HepG2 (cell line): Measurements from ENCODE around the gene KRT34. TPM values are rescaled to one million over a fixed set of nuclear protein-coding genes. Genes with fewer than 3 reads are reported as not detected.

Experiments
- ATAC-seq: fragments of 200-7000 bp; cut with Tn5 transposase; 3 replicates; pipeline ENCODE4 v1.9.1; 2020; ENCODE audit warnings: mild to moderate bottlenecking, moderate library complexity
- BruUV-seq: library from RNA; stranded (reverse); fragments of 400-500 nt; replicated peaks from 2 replicates; lab custom pipeline; 2021; lab: Mats Ljungman, UMichigan
- CTCF ChIA-PET: fragments of 300-600 bp; formaldehyde crosslinking; extraction: SDS; loops from one replicate; lab custom pipeline; 2021; ENCODE audit warnings: low total read pairs, inconsistent platforms, low intra/inter-chr PET ratio; lab: Yijun Ruan, JAX
- POLR2A ChIA-PET: fragments of 350-600 bp; sonication (Branson Sonifier 250); formaldehyde crosslinking; loops from one replicate; lab custom pipeline; 2020; ENCODE audit warnings: antibody characterized with exemption, inconsistent platforms; lab: Yijun Ruan, JAX
- DNase-seq: peaks from one replicate; pipeline ENCODE4 v3.0.0-alpha.2; 2015; ENCODE audit warnings: low spot score
- FAIRE-seq: peaks from 3 replicates; lab custom pipeline; 2011; peaks lifted over from hg19 to GRCh38; lab: Jason Lieb, UNC
- H2AFZ ChIP-seq: one replicate; pipeline ENCODE4 v1.6.1; 2011; ENCODE audit warnings: low read length, inconsistent platforms
- H3K27ac ChIP-seq: fragments of 300-600 bp; 3 replicates; pipeline ENCODE4 v1.8.0; 2011; ENCODE audit warnings: mixed run types, mild to moderate bottlenecking, mixed read lengths, low read length, inconsistent platforms; ENCODE audit not compliant: insufficient read depth; ENCODE audit errors: extremely low read length
- H3K27me3 ChIP-seq, 2 experiments: fragments of 200-600 bp in 1 of 2; 2 replicates in 1 of 2; 3 replicates in 1 of 2; pipeline versions ENCODE4 v1.6.0 to v1.8.0; 2011; ENCODE audit warnings: low read length in 2 of 2, mild to moderate bottlenecking in 2 of 2, moderate library complexity in 2 of 2, inconsistent platforms in 1 of 2; ENCODE audit not compliant: insufficient read depth in 2 of 2, control insufficient read depth in 1 of 2
- H3K36me3 ChIP-seq, 2 experiments: fragments of 200-600 bp in 1 of 2; replicated peaks in 1 of 2; 2 replicates in 1 of 2; 3 replicates in 1 of 2; pipeline versions ENCODE4 v1.5.1 to v1.8.0; 2011; ENCODE audit warnings: low read length in 2 of 2, inconsistent platforms in 1 of 2; ENCODE audit not compliant: insufficient read depth in 2 of 2, control insufficient read depth in 1 of 2
- H3K4me1 ChIP-seq: 2 replicates; pipeline ENCODE4 v1.5.1; 2012; ENCODE audit warnings: low read length, inconsistent platforms; ENCODE audit not compliant: insufficient read depth
- H3K4me2 ChIP-seq: 2 replicates; pipeline ENCODE4 v1.6.0; 2011; ENCODE audit warnings: low read depth, low read length, inconsistent platforms
- H3K4me3 ChIP-seq, 3 experiments: fragments of 200-600 bp in 1 of 3; sonication (generic), shearing (Covaris generic) in 1 of 3; replicated peaks in 1 of 3; 2 replicates each; pipeline ENCODE4 v1.5.1; 2011 to 2016; ENCODE audit warnings: low read length in 3 of 3, inconsistent platforms in 2 of 3, low read depth in 2 of 3, mild to moderate bottlenecking in 2 of 3, control low read depth in 1 of 3, mixed read lengths in 1 of 3; ENCODE audit not compliant: insufficient read depth in 1 of 3
- H3K79me2 ChIP-seq: one replicate; pipeline ENCODE4 v1.6.1; 2011; ENCODE audit warnings: low read length, inconsistent platforms; ENCODE audit not compliant: insufficient read depth
- H3K9ac ChIP-seq: 2 replicates; pipeline ENCODE4 v1.6.0; 2011; ENCODE audit warnings: mild to moderate bottlenecking, low read depth, low read length, inconsistent platforms; ENCODE audit not compliant: insufficient read depth
- H3K9me3 ChIP-seq: 2 replicates; pipeline ENCODE4 v1.5.1; 2012; ENCODE audit warnings: mild to moderate bottlenecking, low read length
- H4K20me1 ChIP-seq: 2 replicates; pipeline ENCODE4 v1.6.0; 2011; ENCODE audit warnings: inconsistent platforms, mild to moderate bottlenecking, low read length, moderate library complexity; ENCODE audit not compliant: insufficient read depth
- ARNT ChIP-seq: fragments of 450-650 bp; IDR thresholded peaks from 2 replicates; pipeline ENCODE4 v1.6.1; 2017
- FOXA1 ChIP-seq, 2 experiments: fragments of 450-650 bp in 1 of 2; sonication (generic) in 1 of 2; formaldehyde crosslinking in 1 of 2; IDR thresholded peaks; 2 replicates each; pipeline versions ENCODE4 v1.4.0 to v1.6.1; 2016 to 2020; ENCODE audit warnings: missing genetic modification reagents in 1 of 2
- FOXK2 ChIP-seq: fragments of 450-650 bp; IDR thresholded peaks from 2 replicates; pipeline ENCODE4 v1.6.1; 2016
- FOXP1 ChIP-seq, 2 experiments: fragments of 450-650 bp in 1 of 2; IDR thresholded peaks; 2 replicates each; pipeline ENCODE4 v1.6.1; 2017 to 2018; ENCODE audit warnings: antibody characterized with exemption in 1 of 2
- JARID2 ChIP-seq: sonication (generic); formaldehyde crosslinking; IDR thresholded peaks from 2 replicates; pipeline ENCODE4 v1.8.1; 2023; ENCODE audit warnings: missing genetic modification reagents, inconsistent platforms; ENCODE audit not compliant: insufficient replicate concordance
- RARG ChIP-seq: sonication (generic); formaldehyde crosslinking; IDR thresholded peaks from 2 replicates; pipeline ENCODE4 v1.4.0; 2020; ENCODE audit warnings: low read depth, mild to moderate bottlenecking, missing genetic modification reagents
- RNF219 ChIP-seq: sonication (generic); formaldehyde crosslinking; IDR thresholded peaks from 2 replicates; pipeline ENCODE4 v1.5.0; 2020; ENCODE audit warnings: mild to moderate bottlenecking, missing genetic modification reagents
- SIX4 ChIP-seq: sonication (generic); formaldehyde crosslinking; IDR thresholded peaks from 2 replicates; pipeline ENCODE4 v1.4.0; 2020; ENCODE audit warnings: missing genetic modification reagents
- SP2 ChIP-seq: sonication (generic); formaldehyde crosslinking; IDR thresholded peaks from 2 replicates; pipeline ENCODE4 v1.5.1; 2020; ENCODE audit warnings: mild to moderate bottlenecking, missing genetic modification reagents
- SSRP1 ChIP-seq: IDR thresholded peaks from 2 replicates; pipeline ENCODE4 v1.6.1; 2016; ENCODE audit warnings: control low read depth
- TAF1 ChIP-seq: sonication (generic); formaldehyde crosslinking; IDR thresholded peaks from 2 replicates; pipeline ENCODE4 v1.4.0; 2020; ENCODE audit warnings: missing genetic modification reagents
- ZFP36L1 ChIP-seq: sonication (generic); formaldehyde crosslinking; IDR thresholded peaks from 2 replicates; pipeline ENCODE4 v1.8.0; 2022; ENCODE audit warnings: mild to moderate bottlenecking, missing genetic modification reagents, moderate library complexity
- ZNF496 ChIP-seq: sonication (generic); formaldehyde crosslinking; IDR thresholded peaks from 2 replicates; pipeline ENCODE4 v1.8.1; 2023; ENCODE audit warnings: mild to moderate bottlenecking, moderate library complexity, missing genetic modification reagents; ENCODE audit not compliant: insufficient replicate concordance
- ZNF691 ChIP-seq: sonication (generic); formaldehyde crosslinking; IDR thresholded peaks from 2 replicates; pipeline ENCODE4 v1.4.0; 2020; ENCODE audit warnings: missing genetic modification reagents, low read depth, mild to moderate bottlenecking, borderline replicate concordance
- WGBS: methylation state at CpG from one replicate; pipeline ENCODE4 v1.1.6; 2017; ENCODE audit warnings: low lambda C conversion rate; 5-methylcytosine and 5-hydroxymethylcytosine counted together
- in situ Hi-C: cut with HindIII; loops from 2 replicates; pipeline ENCODE4 v1.10.0; 2017; ENCODE audit warnings: low pct_unique_long_range_greater_than_20kb; ENCODE audit not compliant: extremely low pct_ligation_motif_present
- intact Hi-C: fragments of 100-400 bp; cut with micrococcal nuclease; formaldehyde crosslinking; loops from one replicate; pipeline ENCODE4 v1.10.0; 2022; ENCODE audit not compliant: unreplicated experiment
- polyA plus RNA-seq, 8 experiments: library from polyadenylated mRNA; depleted of rRNA in 3 of 8; stranded (reverse) in 7 of 8; unstranded in 1 of 8; fragments of >200 nt; fragmentation: Illumina TruSeq in 4 of 8; extraction: Trizol in 4 of 8; gene quantifications; 2 replicates each; pipeline versions ENCODE4 v1.2.1 to v1.2.3, GENCODE V29; 2011 to 2016; ENCODE audit warnings: low read depth in 4 of 8, missing spikeins in 1 of 8, mixed read lengths in 1 of 8; ENCODE audit not compliant: insufficient read depth in 1 of 8
- total RNA-seq, 5 experiments: library from RNA; depleted of rRNA; stranded (reverse); fragments of >200 nt; fragmentation: Illumina TruSeq; extraction: Trizol; gene quantifications; 2 replicates each; pipeline ENCODE4 v1.2.3, GENCODE V29; 2016; ENCODE audit warnings: low read depth in 1 of 5
- TF ChIP-seq, protein P1 (sequence below): sonication (generic); formaldehyde crosslinking; IDR thresholded peaks from 2 replicates; pipeline ENCODE4 v1.4.0; 2020; ENCODE audit warnings: low read depth, missing genetic modification reagents
- TF ChIP-seq, protein P2 (sequence below): sonication (generic); formaldehyde crosslinking; IDR thresholded peaks from 2 replicates; pipeline ENCODE4 v1.4.0; 2020; ENCODE audit warnings: missing genetic modification reagents

KRT34 gene
- total and polyA plus RNA-seq, 2 of the 13 experiments (the other 11 are each of a cell fraction or from before 2014, with no cell fraction given): not detected

GRCh38 chr17:41363881-41364280, 18.2 kb downstream of the KRT34 start:
- in situ Hi-C loops (no loop called here), intact Hi-C loops (no loop called here)
- no TSS peak for BruUV-seq
- POLR2A ChIA-PET: no interaction called here
- Histone ChIP-seq H3K27me3 (no peaks in the 10 kb centered on the region; a peak in 1 of 5 replicates), H4K20me1 (no peaks in the 10 kb centered on the region), H3K9ac (no peak overlapping the region), H2AFZ (no peak overlapping the region), H3K4me3 (no peak overlapping the region), H3K4me1 (peaks cover 8% of the 10 kb centered on the region; the same call in 1 of the 2 replicates), H3K36me3 (no peaks in the 10 kb centered on the region), H3K79me2 (no peaks in the 10 kb centered on the region), H3K9me3 (no peaks in the 10 kb centered on the region), H3K27ac (no peak overlapping the region), H3K4me2 (no peak overlapping the region)
- FAIRE-seq: no peak
- no peak for DNase-seq
- WGBS: 43% methylated on average over 2 of the region's 2 CpGs
- no peak for ATAC-seq
- CTCF ChIA-PET: no interaction called here
- TF ChIP-seq ZNF691 (CRISPR knock-in tag) (no peak), SSRP1 (CRISPR knock-in tag) (no peak), FOXA1 (IDR thresholded peaks at IDR 0.05) (no peak), FOXA1 (CRISPR knock-in tag; IDR thresholded peaks at IDR 0.05) (no peak), JARID2 (CRISPR knock-in tag) (no peak), TAF1 (CRISPR knock-in tag) (no peak), ZNF496 (no peak), RNF219 (CRISPR knock-in tag) (no peak), RARG (CRISPR knock-in tag) (no peak), SP2 (CRISPR knock-in tag) (no peak), SIX4 (no peak), ARNT (no peak), FOXK2 (no peak), FOXP1 (IDR thresholded peaks at IDR 0.05) (no peak), FOXP1 (CRISPR knock-in tag; IDR thresholded peaks at IDR 0.05) (no peak), ZFP36L1 (no peak)
- TF ChIP-seq, protein P1, sequence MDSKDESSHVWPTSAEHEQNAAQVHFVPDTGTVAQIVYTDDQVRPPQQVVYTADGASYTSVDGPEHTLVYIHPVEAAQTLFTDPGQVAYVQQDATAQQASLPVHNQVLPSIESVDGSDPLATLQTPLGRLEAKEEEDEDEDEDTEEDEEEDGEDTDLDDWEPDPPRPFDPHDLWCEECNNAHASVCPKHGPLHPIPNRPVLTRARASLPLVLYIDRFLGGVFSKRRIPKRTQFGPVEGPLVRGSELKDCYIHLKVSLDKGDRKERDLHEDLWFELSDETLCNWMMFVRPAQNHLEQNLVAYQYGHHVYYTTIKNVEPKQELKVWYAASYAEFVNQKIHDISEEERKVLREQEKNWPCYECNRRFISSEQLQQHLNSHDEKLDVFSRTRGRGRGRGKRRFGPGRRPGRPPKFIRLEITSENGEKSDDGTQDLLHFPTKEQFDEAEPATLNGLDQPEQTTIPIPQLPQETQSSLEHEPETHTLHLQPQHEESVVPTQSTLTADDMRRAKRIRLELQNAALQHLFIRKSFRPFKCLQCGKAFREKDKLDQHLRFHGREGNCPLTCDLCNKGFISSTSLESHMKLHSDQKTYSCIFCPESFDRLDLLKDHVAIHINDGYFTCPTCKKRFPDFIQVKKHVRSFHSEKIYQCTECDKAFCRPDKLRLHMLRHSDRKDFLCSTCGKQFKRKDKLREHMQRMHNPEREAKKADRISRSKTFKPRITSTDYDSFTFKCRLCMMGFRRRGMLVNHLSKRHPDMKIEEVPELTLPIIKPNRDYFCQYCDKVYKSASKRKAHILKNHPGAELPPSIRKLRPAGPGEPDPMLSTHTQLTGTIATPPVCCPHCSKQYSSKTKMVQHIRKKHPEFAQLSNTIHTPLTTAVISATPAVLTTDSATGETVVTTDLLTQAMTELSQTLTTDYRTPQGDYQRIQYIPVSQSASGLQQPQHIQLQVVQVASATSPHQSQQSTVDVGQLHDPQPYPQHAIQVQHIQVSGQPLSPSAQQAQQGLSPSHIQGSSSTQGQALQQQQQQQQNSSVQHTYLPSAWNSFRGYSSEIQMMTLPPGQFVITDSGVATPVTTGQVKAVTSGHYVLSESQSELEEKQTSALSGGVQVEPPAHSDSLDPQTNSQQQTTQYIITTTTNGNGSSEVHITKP: no peak
- TF ChIP-seq, protein P2, sequence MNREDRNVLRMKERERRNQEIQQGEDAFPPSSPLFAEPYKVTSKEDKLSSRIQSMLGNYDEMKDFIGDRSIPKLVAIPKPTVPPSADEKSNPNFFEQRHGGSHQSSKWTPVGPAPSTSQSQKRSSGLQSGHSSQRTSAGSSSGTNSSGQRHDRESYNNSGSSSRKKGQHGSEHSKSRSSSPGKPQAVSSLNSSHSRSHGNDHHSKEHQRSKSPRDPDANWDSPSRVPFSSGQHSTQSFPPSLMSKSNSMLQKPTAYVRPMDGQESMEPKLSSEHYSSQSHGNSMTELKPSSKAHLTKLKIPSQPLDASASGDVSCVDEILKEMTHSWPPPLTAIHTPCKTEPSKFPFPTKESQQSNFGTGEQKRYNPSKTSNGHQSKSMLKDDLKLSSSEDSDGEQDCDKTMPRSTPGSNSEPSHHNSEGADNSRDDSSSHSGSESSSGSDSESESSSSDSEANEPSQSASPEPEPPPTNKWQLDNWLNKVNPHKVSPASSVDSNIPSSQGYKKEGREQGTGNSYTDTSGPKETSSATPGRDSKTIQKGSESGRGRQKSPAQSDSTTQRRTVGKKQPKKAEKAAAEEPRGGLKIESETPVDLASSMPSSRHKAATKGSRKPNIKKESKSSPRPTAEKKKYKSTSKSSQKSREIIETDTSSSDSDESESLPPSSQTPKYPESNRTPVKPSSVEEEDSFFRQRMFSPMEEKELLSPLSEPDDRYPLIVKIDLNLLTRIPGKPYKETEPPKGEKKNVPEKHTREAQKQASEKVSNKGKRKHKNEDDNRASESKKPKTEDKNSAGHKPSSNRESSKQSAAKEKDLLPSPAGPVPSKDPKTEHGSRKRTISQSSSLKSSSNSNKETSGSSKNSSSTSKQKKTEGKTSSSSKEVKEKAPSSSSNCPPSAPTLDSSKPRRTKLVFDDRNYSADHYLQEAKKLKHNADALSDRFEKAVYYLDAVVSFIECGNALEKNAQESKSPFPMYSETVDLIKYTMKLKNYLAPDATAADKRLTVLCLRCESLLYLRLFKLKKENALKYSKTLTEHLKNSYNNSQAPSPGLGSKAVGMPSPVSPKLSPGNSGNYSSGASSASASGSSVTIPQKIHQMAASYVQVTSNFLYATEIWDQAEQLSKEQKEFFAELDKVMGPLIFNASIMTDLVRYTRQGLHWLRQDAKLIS (CRISPR knock-in tag): no peak
